GM06990 (cell line): Measurements from ENCODE around the gene GAS2.

Source experiments
- DNase-seq: peaks from one replicate; pipeline ENCODE4 v3.0.0-alpha.2; 2011; ENCODE audit not compliant: insufficient read length; ENCODE audit errors: extremely low read depth
- H3K27me3 ChIP-seq: replicated peaks from 2 replicates; pipeline ENCODE4 v1.6.0; 2011; ENCODE audit warnings: low read length; ENCODE audit not compliant: control insufficient read depth, insufficient read depth
- H3K36me3 ChIP-seq: 2 replicates; pipeline ENCODE4 v1.5.1; 2011; ENCODE audit warnings: low read length; ENCODE audit not compliant: control insufficient read depth, insufficient read depth
- H3K4me3 ChIP-seq: replicated peaks from 2 replicates; pipeline ENCODE4 v1.5.1; 2011; ENCODE audit warnings: low read depth, mild to moderate bottlenecking, control low read depth, low read length
- CTCF ChIP-seq: IDR thresholded peaks from 2 replicates; pipeline ENCODE4 v1.5.1; 2011; ENCODE audit warnings: low read length, control low read depth, mild to moderate bottlenecking, inconsistent platforms; ENCODE audit not compliant: insufficient read depth, poor library complexity, severe bottlenecking

GAS2 gene

GRCh38 chr11:22666325-22666687 lies at the start of gene GAS2:
GAS2 (plus strand) TSS chr11:22666611; CDS start chr11:22674870, 8,259 bp downstream.
- Histone ChIP-seq H3K27me3 (no peaks in the 10 kb centered on the region), H3K4me3 (no peak within 1 kb of the TSS), H3K36me3 (no peaks in the 10 kb centered on the region)
- DNase-seq, result no peak
- TF ChIP-seq CTCF, result no peak

- no peak for TF ChIP-seq CTCF
- no peaks in the 10 kb centered on the region for H3K27me3 ChIP-seq
- DNase-seq, result no peak
- H3K4me3 ChIP-seq, result no peak overlapping the region
- no peaks in the 10 kb centered on the region for H3K36me3 ChIP-seq
These were observed 48.5 kb upstream of the GAS2 start for GRCh38 chr11:22617868-22618267.

DNA sequence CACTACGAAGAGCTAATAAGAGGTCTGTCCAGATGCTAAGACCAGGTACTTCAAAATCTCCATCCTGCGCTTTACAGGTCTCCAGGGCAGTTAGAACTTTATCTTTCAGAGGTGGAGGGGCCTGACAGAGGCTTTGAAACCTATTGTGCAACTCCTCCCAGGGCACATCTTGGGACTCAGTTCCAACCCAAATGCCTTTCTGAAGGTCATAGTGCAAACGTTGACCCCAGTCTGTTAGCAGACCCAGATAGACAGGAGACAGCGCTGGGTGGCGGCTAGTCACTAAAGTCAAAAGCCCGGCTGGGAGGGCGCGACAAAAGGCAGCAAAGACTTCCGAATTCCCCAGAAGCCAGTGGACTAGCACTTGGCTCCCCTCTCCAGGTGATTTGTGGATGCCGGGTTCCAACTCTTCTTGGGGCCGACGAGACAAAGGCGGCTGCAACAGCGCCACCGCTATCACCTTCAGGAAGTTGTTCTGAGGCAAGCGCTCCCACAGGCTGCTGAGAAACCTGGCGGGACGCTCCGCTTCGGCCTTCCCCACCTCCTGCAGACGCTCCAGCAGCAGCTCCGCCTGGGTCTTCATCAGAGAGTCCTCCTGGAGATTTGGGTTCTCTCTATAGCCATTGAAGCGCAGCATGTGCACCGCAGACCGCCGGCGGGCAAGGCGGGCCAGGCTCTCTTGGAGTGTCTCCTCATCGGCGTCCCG lies 41.5 kb upstream of the GAS2 start:
- Histone ChIP-seq H3K27me3 (no peaks in the 10 kb centered on the region), H3K4me3 (peak overlapping the region; percentile 79), H3K36me3 (no peaks in the 10 kb centered on the region)
- no peak for DNase-seq
- peak; percentile 67 for TF ChIP-seq CTCF

- H3K27me3 ChIP-seq, result no peaks in the 10 kb centered on the region
- H3K4me3 ChIP-seq, result peak within 1 kb of the TSS; percentile 79
- no peaks in the 10 kb centered on the region for H3K36me3 ChIP-seq
- peak; percentile 92 for DNase-seq
- no peak for TF ChIP-seq CTCF
These were observed 40.7 kb upstream of the GAS2 start, which contains the start of gene FANCF for GRCh38 chr11:22625448-22626287. FANCF (minus strand) TSS chr11:22625823; CDS start chr11:22625810, 13 bp downstream.

DNA sequence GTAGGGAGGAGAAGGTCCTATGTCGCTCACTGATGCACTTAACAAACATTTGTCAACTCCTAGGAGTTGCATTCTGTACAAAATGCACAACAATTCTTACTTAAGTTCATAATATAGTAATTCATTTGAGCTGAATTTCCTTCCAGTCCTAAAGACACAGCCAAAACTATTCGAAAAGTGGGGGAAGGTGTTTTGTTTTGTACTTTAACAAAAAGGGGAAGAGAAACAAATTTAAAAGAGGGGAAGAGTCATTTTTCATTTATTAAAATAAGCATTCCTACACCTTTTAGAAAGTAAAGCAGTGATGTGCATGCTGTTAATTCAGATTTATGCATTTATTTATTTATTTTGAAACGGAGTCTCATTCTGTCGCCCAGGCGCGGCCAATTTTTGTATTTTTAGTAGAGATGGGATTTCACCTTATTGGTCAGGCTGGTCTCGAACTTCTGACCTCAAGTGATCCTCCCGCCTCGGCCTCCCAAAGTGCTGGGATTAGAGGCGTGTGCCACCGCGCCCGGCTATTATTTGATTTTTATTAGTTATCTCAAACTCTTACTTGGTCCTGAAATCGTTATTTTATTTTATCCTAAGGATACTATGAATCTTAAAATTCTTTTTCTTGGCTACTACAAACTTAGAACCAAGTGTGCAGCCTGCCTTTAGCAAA lies 39.7 kb upstream of the GAS2 start:
- Histone ChIP-seq H3K27me3 (no peaks in the 10 kb centered on the region), H3K36me3 (no peaks in the 10 kb centered on the region), H3K4me3 (peak overlapping the region; percentile 79)
- no peak for DNase-seq
- no peak for TF ChIP-seq CTCF
